Measurements from ENCODE around the gene NCKAP1.

The NCKAP1 gene

DNA sequence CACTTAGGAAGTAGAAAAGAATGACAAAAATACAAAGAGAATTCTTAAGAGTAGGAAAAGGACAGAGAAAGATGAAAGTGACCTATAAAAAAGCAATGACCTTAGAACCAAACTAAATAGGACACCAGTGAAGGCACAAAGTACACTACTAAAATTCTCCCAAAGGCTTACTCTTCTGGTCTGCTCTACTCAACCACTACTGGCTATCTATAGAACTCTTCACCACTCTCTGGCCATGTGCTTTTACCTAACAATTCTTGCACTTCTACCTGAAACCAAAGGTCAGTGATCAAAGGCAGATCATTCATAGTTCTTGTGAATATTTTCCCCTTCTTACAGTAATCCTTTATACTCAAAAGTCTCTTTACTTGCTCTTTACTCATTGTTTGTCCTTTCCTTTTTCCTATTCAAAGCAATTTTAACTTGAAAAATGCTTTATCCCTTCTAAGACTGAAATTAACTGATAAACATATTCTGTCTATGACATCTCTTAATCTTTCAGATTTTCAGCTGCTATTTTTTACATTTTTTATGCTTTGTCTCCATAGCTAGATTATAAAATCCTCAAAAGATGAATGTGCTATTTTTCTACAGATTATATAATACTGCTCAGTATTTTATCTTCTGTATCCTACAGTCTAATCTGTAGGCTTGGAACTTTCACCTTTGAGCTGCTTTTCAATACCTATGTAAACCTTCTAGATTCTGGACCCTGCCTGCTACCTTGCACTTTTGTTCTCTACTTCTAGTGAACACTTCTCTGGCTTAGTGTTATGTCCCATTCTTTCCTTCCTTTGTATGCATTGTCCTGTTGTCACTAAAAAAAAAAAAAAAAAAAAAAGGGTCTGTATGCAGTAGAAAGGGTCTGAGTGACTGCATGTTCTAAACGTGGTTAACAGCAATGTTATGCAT lies 64.6 kb downstream of the NCKAP1 start:
- Histone ChIP-seq H3K27me3 (replicated peaks; ENCODE audit: insufficient read depth, low read length) (no peaks in the 10 kb centered on the region), H3K27ac (ENCODE audit: low read length) (peak overlapping the region; percentile 5; the same call in 1 of the 2 replicates), H3K9ac (ENCODE audit: low read length) (no peak overlapping the region), H3K4me2 (ENCODE audit: low read depth, low read length) (peak overlapping the region; percentile 4; the same call in 1 of the 2 replicates), H3F3A (ENCODE audit: insufficient read depth, low read length) (peaks cover 24% of the 10 kb centered on the region), H4K20me1 (ENCODE audit: insufficient read depth, low read length) (no peaks in the 10 kb centered on the region), H3K9me2 (replicated peaks; ENCODE audit: insufficient read depth, low read length) (no peaks in the 10 kb centered on the region), H3K4me3 (ENCODE audit: low read length) (no peak overlapping the region), H3K4me1 (ENCODE audit: low read length) (peaks cover 33% of the 10 kb centered on the region), H3K36me3 (replicated peaks; ENCODE audit: insufficient read depth, low read length) (no peaks in the 10 kb centered on the region), H2AFZ (ENCODE audit: low read length) (no peak overlapping the region), H3K79me2 (ENCODE audit: low read length) (no peaks in the 10 kb centered on the region), H3K9me3 (replicated peaks; ENCODE audit: insufficient read depth, low read length) (no peaks in the 10 kb centered on the region)
- TF ChIP-seq EZH2 (optimal IDR thresholded peaks at IDR 0.05; ENCODE audit: low read depth, low read length) (no peak), EZH2phosphoT487 (IDR thresholded peaks at IDR 0.05; ENCODE audit: low read length) (no peak), CTCF (IDR thresholded peaks at IDR 0.05; ENCODE audit: low read length) (no peak)
- DNase-seq: peak; percentile 56

DNA sequence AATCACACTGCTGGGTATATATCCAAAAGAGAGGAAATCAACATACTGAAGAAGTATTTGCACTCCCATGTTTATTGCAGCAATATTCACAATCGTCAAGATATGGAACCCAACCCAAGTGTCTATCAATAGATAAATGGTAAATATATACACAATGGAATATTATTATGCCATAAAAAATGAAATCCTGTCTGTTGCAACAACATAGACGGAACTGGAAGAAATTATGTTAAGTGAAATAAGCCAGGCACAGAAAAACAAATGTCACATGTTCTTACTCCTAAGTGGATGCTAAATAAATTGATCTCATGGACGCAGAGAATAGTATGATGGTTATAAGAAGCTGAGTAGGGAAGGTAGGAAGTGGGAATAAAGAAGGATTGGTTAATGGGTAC lies 65.7 kb downstream of the NCKAP1 start:
- H3K27ac ChIP-seq (ENCODE audit: low read length): peak overlapping the region; percentile 66; the same call in 1 of the 2 replicates
- no peak overlapping the region for H3K4me3 ChIP-seq (ENCODE audit: low read length)
- H3K36me3 ChIP-seq (replicated peaks; ENCODE audit: insufficient read depth, low read length): no peaks in the 10 kb centered on the region
- no peaks in the 10 kb centered on the region for H4K20me1 ChIP-seq (ENCODE audit: insufficient read depth, low read length)
- H3K4me1 ChIP-seq (ENCODE audit: low read length): peaks cover 32% of the 10 kb centered on the region
- H3K9ac ChIP-seq (ENCODE audit: low read length): no peak overlapping the region
- H3F3A ChIP-seq (ENCODE audit: insufficient read depth, low read length): peaks cover 24% of the 10 kb centered on the region
- H3K4me2 ChIP-seq (ENCODE audit: low read depth, low read length): peak overlapping the region; percentile 35; the same call in 1 of the 2 replicates
- no peaks in the 10 kb centered on the region for H3K9me2 ChIP-seq (replicated peaks; ENCODE audit: insufficient read depth, low read length)
- no peak overlapping the region for H2AFZ ChIP-seq (ENCODE audit: low read length)
- no peaks in the 10 kb centered on the region for H3K9me3 ChIP-seq (replicated peaks; ENCODE audit: insufficient read depth, low read length)
- H3K27me3 ChIP-seq (replicated peaks; ENCODE audit: insufficient read depth, low read length): no peaks in the 10 kb centered on the region
- no peaks in the 10 kb centered on the region for H3K79me2 ChIP-seq (ENCODE audit: low read length)
- TF ChIP-seq CTCF (IDR thresholded peaks at IDR 0.05; ENCODE audit: low read length) (no peak), EZH2 (optimal IDR thresholded peaks at IDR 0.05; ENCODE audit: low read depth, low read length) (no peak), EZH2phosphoT487 (IDR thresholded peaks at IDR 0.05; ENCODE audit: low read length) (no peak)
- DNase-seq: no peak

- Histone ChIP-seq H3K9me2 (replicated peaks; ENCODE audit: insufficient read depth, low read length) (no peaks in the 10 kb centered on the region), H3K27ac (ENCODE audit: low read length) (peak overlapping the region; percentile 66), H3K36me3 (replicated peaks; ENCODE audit: insufficient read depth, low read length) (no peaks in the 10 kb centered on the region), H3F3A (ENCODE audit: insufficient read depth, low read length) (peaks cover 21% of the 10 kb centered on the region), H3K4me2 (ENCODE audit: low read depth, low read length) (peak overlapping the region; percentile 35; the same call in 1 of the 2 replicates), H3K9me3 (replicated peaks; ENCODE audit: insufficient read depth, low read length) (no peaks in the 10 kb centered on the region), H3K9ac (ENCODE audit: low read length) (no peak overlapping the region), H3K27me3 (replicated peaks; ENCODE audit: insufficient read depth, low read length) (no peaks in the 10 kb centered on the region), H2AFZ (ENCODE audit: low read length) (no peak overlapping the region), H3K79me2 (ENCODE audit: low read length) (no peaks in the 10 kb centered on the region), H4K20me1 (ENCODE audit: insufficient read depth, low read length) (no peaks in the 10 kb centered on the region), H3K4me1 (ENCODE audit: low read length) (peaks cover 29% of the 10 kb centered on the region), H3K4me3 (ENCODE audit: low read length) (peak overlapping the region; percentile 13; the same call in 1 of the 2 replicates)
- TF ChIP-seq CTCF (IDR thresholded peaks at IDR 0.05; ENCODE audit: low read length) (no peak), EZH2 (optimal IDR thresholded peaks at IDR 0.05; ENCODE audit: low read depth, low read length) (no peak), EZH2phosphoT487 (IDR thresholded peaks at IDR 0.05; ENCODE audit: low read length) (no peak)
- peak; percentile 73 for DNase-seq
These were observed 66.3 kb downstream of the NCKAP1 start for GRCh38 chr2:182971820-182972547.

All from MM.1S (cell line).